ENCODE results near the gene SCYGR4.

The SCYGR4 gene

GRCh38 chr2:227578642-227579041 is 38.7 kb upstream of the SCYGR4 start:
- DNase-seq (ENCODE audit: extremely low spot score), result no peak
- no peak for TF ChIP-seq CTCF (IDR thresholded peaks at IDR 0.05; ENCODE audit: control extremely low read depth, extremely low read depth, low read depth, missing control alignments)
- ChIA-PET POLR2A (no interaction called here), CTCF (interaction anchor here (0.7 to 2.0 kb wide), 7 partner anchors 9 to 173 kb away, joined by 3 to 5 read pairs (median 4); no protein-coding TSS in a partner anchor)

GRCh38 chr2:227579791-227580190 is 37.5 kb upstream of the SCYGR4 start:
- TF ChIP-seq CTCF (IDR thresholded peaks at IDR 0.05; ENCODE audit: control extremely low read depth, extremely low read depth, low read depth, missing control alignments), result no peak
- ChIA-PET CTCF (interaction anchor here (2.0 kb wide), 1 partner anchor 11 kb away, joined by 4 read pairs; no protein-coding TSS in a partner anchor), POLR2A (no interaction called here)
- no peak for DNase-seq (ENCODE audit: extremely low spot score)

- ChIA-PET CTCF (no interaction called here), POLR2A (no interaction called here)
- TF ChIP-seq CTCF (IDR thresholded peaks at IDR 0.05; ENCODE audit: control extremely low read depth, extremely low read depth, low read depth, missing control alignments), result no peak
- DNase-seq (ENCODE audit: extremely low spot score), result no peak
These were observed 34.9 kb upstream of the SCYGR4 start for GRCh38 chr2:227582369-227582768.

- DNase-seq (ENCODE audit: extremely low spot score), result no peak
- no peak for TF ChIP-seq CTCF (IDR thresholded peaks at IDR 0.05; ENCODE audit: control extremely low read depth, extremely low read depth, low read depth, missing control alignments)
- ChIA-PET POLR2A (no interaction called here), CTCF (no interaction called here)
These were observed 24.5 kb upstream of the SCYGR4 start for GRCh38 chr2:227592694-227593387.

- TF ChIP-seq CTCF (IDR thresholded peaks at IDR 0.05; ENCODE audit: control extremely low read depth, extremely low read depth, low read depth, missing control alignments), result no peak
- CTCF ChIA-PET, result no interaction called here
- POLR2A ChIA-PET, result no interaction called here
- DNase-seq (ENCODE audit: extremely low spot score), result no peak
These were observed 21.5 kb upstream of the SCYGR4 start for GRCh38 chr2:227595797-227596196.

GRCh38 chr2:227597036-227597435 is 20.3 kb upstream of the SCYGR4 start:
- ChIA-PET POLR2A (no interaction called here), CTCF (interaction anchor here (1.3 kb wide), 1 partner anchor 31 kb away, joined by 3 read pairs; no protein-coding TSS in a partner anchor)
- DNase-seq (ENCODE audit: extremely low spot score), result no peak
- no peak for TF ChIP-seq CTCF (IDR thresholded peaks at IDR 0.05; ENCODE audit: control extremely low read depth, extremely low read depth, low read depth, missing control alignments)

Measured in GM10248 (cell line).